ENCODE measurements around the gene BLOC1S4.
A peak's percentile ranks its signal among the peaks of the same experiment; 100 is the strongest.

Gene BLOC1S4

GRCh38 chr4:6699903-6700302 lies 16.1 kb upstream of the BLOC1S4 start:
- Histone ChIP-seq H3K9me3 (ENCODE audit: insufficient read depth, low read depth, low read length) (no peaks in the 10 kb centered on the region), H3K4me3 (ENCODE audit: low read length, poor library complexity, severe bottlenecking) (no peak overlapping the region), H4K20me1 (ENCODE audit: insufficient read depth, low read length, poor library complexity, severe bottlenecking) (peaks cover 7% of the 10 kb centered on the region), H3K4me2 (ENCODE audit: low read depth, low read length, poor library complexity, severe bottlenecking) (no peak overlapping the region), H3K9me2 (replicated peaks; ENCODE audit: low read depth, low read length) (no peaks in the 10 kb centered on the region), H3K9ac (ENCODE audit: low read depth, low read length, poor library complexity, severe bottlenecking) (no peak overlapping the region), H3F3A (ENCODE audit: low read depth) (no peaks in the 10 kb centered on the region; the same call in 1 of the 2 replicates), H3K4me1 (ENCODE audit: insufficient read depth, low read length, poor library complexity, severe bottlenecking) (peaks cover 36% of the 10 kb centered on the region), H3K27me3 (ENCODE audit: insufficient read depth, low read length, poor library complexity, severe bottlenecking) (no peaks in the 10 kb centered on the region), H3K79me2 (ENCODE audit: insufficient read depth, low read length) (peaks cover 46% of the 10 kb centered on the region), H3K36me3 (ENCODE audit: insufficient read depth, low read length) (peaks cover 14% of the 10 kb centered on the region; the same call in 1 of the 2 replicates), H2AFZ (ENCODE audit: low read length) (no peak overlapping the region)
- TF ChIP-seq EZH2phosphoT487 (IDR thresholded peaks at IDR 0.05; ENCODE audit: borderline replicate concordance), result no peak
- no peak for TF ChIP-seq CTCF (conservative IDR thresholded peaks at IDR 0.05; ENCODE audit: low read length)

GRCh38 chr4:6701371-6701770 lies 14.6 kb upstream of the BLOC1S4 start:
- Histone ChIP-seq H3K9ac (ENCODE audit: low read depth, low read length, poor library complexity, severe bottlenecking) (no peak overlapping the region), H3K9me3 (ENCODE audit: insufficient read depth, low read depth, low read length) (no peaks in the 10 kb centered on the region), H3K4me3 (ENCODE audit: low read length, poor library complexity, severe bottlenecking) (no peak overlapping the region), H4K20me1 (ENCODE audit: insufficient read depth, low read length, poor library complexity, severe bottlenecking) (peaks cover 21% of the 10 kb centered on the region), H3K9me2 (replicated peaks; ENCODE audit: low read depth, low read length) (no peaks in the 10 kb centered on the region), H3K4me1 (ENCODE audit: insufficient read depth, low read length, poor library complexity, severe bottlenecking) (peaks cover 34% of the 10 kb centered on the region), H2AFZ (ENCODE audit: low read length) (no peak overlapping the region), H3K79me2 (ENCODE audit: insufficient read depth, low read length) (peaks cover 56% of the 10 kb centered on the region), H3F3A (ENCODE audit: low read depth) (no peaks in the 10 kb centered on the region; the same call in 1 of the 2 replicates), H3K36me3 (ENCODE audit: insufficient read depth, low read length) (peaks cover 14% of the 10 kb centered on the region; the same call in 1 of the 2 replicates), H3K4me2 (ENCODE audit: low read depth, low read length, poor library complexity, severe bottlenecking) (no peak overlapping the region), H3K27me3 (ENCODE audit: insufficient read depth, low read length, poor library complexity, severe bottlenecking) (no peaks in the 10 kb centered on the region)
- TF ChIP-seq CTCF (conservative IDR thresholded peaks at IDR 0.05; ENCODE audit: low read length) (peak; percentile 64), EZH2phosphoT487 (IDR thresholded peaks at IDR 0.05; ENCODE audit: borderline replicate concordance) (no peak)

GRCh38 chr4:6702761-6703160 lies 13.2 kb upstream of the BLOC1S4 start:
- Histone ChIP-seq H2AFZ (ENCODE audit: low read length) (no peak overlapping the region), H4K20me1 (ENCODE audit: insufficient read depth, low read length, poor library complexity, severe bottlenecking) (peaks cover 35% of the 10 kb centered on the region), H3K9ac (ENCODE audit: low read depth, low read length, poor library complexity, severe bottlenecking) (no peak overlapping the region), H3K79me2 (ENCODE audit: insufficient read depth, low read length) (peaks cover 70% of the 10 kb centered on the region), H3F3A (ENCODE audit: low read depth) (no peaks in the 10 kb centered on the region), H3K4me3 (ENCODE audit: low read length, poor library complexity, severe bottlenecking) (no peak overlapping the region), H3K4me1 (ENCODE audit: insufficient read depth, low read length, poor library complexity, severe bottlenecking) (peaks cover 39% of the 10 kb centered on the region), H3K9me2 (replicated peaks; ENCODE audit: low read depth, low read length) (no peaks in the 10 kb centered on the region), H3K4me2 (ENCODE audit: low read depth, low read length, poor library complexity, severe bottlenecking) (no peak overlapping the region), H3K27me3 (ENCODE audit: insufficient read depth, low read length, poor library complexity, severe bottlenecking) (no peaks in the 10 kb centered on the region), H3K9me3 (ENCODE audit: insufficient read depth, low read depth, low read length) (no peaks in the 10 kb centered on the region), H3K36me3 (ENCODE audit: insufficient read depth, low read length) (peaks cover 14% of the 10 kb centered on the region; the same call in 1 of the 2 replicates)
- TF ChIP-seq EZH2phosphoT487 (IDR thresholded peaks at IDR 0.05; ENCODE audit: borderline replicate concordance) (no peak), CTCF (conservative IDR thresholded peaks at IDR 0.05; ENCODE audit: low read length) (no peak)

Data from Loucy (cell line).